GOT3 (cell line): ENCODE results near the gene VWA3A.

Experiments
- DNase-seq: peaks from one replicate; lab custom pipeline; 2025; ENCODE audit warnings: mixed read lengths; lab: John Stamatoyannopoulos, UW

VWA3A gene

GRCh38 chr16:22203091-22203490, 110.8 kb downstream of the VWA3A start:
- no peak for DNase-seq

GRCh38 chr16:22204091-22204655, 111.8 kb downstream of the VWA3A start:
- DNase-seq: no peak

- DNase-seq: no peak
These were observed 113.3 kb downstream of the VWA3A start for GRCh38 chr16:22205577-22206012.

- peak; percentile 79 for DNase-seq
These were observed 113.9 kb downstream of the VWA3A start, which contains the start of gene EEF2K for GRCh38 chr16:22206013-22206841. Gene EEF2K, plus strand, starts transcription at chr16:22206278. Its CDS starts 19,452 bp downstream, at chr16:22225730.
